Right lobe of liver (tissue), 4 donors: ENCODE results near the gene CRTC1.

Experiments
- POLR2A ChIP-seq: fragments of 450-650 bp; IDR thresholded peaks from one replicate; pipeline ENCODE4 v1.6.1; 2017; ENCODE audit warnings: antibody characterized with exemption, mild to moderate bottlenecking
- TF ChIP-seq, protein P1 (sequence below), 4 donors: fragments of 200-600 bp in 3 of 4; fragments of 450-650 bp in 1 of 4; IDR thresholded peaks; one replicate each; pipeline versions ENCODE4 v1.5.1 to v1.8.0; 2016 to 2022; ENCODE audit warnings: antibody characterized with exemption in 4 of 4, mild to moderate bottlenecking in 2 of 4
- donor health status: DM: no; HTN: no; CAD: no.
- donor health status: DM: no; HTN: no; CAD: no.
- donor health status: DM: no; HTN: yes; CAD: no.

DNA sequence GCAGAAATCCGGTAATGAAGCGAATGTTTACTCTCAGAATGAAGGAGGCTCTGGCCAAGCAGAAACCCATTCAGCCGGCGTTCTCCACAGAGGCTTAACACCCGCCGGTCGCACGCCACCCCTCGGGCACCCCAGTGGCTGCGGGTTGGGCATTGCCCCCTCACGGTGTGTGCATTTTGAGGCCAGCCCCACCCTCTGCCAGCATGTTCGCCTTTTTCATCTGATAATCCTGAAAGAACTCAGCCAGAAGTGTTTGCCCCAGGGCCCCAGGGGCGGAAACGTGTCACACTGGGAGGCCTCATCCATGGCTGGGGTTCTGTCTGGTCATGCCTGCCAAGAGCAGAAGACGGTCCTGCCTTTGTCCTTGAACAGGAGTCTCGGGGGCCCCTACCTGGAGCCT is 73.4 kb downstream of the CRTC1 start:
- TF ChIP-seq POLR2A, result no peak
- TF ChIP-seq, protein P1, sequence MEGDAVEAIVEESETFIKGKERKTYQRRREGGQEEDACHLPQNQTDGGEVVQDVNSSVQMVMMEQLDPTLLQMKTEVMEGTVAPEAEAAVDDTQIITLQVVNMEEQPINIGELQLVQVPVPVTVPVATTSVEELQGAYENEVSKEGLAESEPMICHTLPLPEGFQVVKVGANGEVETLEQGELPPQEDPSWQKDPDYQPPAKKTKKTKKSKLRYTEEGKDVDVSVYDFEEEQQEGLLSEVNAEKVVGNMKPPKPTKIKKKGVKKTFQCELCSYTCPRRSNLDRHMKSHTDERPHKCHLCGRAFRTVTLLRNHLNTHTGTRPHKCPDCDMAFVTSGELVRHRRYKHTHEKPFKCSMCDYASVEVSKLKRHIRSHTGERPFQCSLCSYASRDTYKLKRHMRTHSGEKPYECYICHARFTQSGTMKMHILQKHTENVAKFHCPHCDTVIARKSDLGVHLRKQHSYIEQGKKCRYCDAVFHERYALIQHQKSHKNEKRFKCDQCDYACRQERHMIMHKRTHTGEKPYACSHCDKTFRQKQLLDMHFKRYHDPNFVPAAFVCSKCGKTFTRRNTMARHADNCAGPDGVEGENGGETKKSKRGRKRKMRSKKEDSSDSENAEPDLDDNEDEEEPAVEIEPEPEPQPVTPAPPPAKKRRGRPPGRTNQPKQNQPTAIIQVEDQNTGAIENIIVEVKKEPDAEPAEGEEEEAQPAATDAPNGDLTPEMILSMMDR (IDR thresholded peaks at IDR 0.05), result no peak
